Hepatocyte (in vitro differentiated cells): ENCODE results near the gene TM7SF2. TPM values are rescaled to one million over a fixed set of nuclear protein-coding genes. Genes with fewer than 3 reads are reported as not detected.

ENCODE experiments used
- microRNA-seq: library from miRNA; unstranded; fragments of <30 nt; microRNA quantifications from one replicate; pipeline ENCODE4, GENCODE V29; 2017
- polyA plus RNA-seq: library from polyadenylated mRNA; unstranded; fragments of >200 nt; fragmentation: Nextera tagmentation; extraction: Ambion mirVana; gene quantifications from 2 replicates; pipeline ENCODE4 v1.2.1, GENCODE V29; 2016
- small RNA-seq: library from RNA; depleted of rRNA; stranded (forward); fragments of <200 nt; gene quantifications from one replicate; pipeline ENCODE3, GENCODE V24; 2014
- total RNA-seq: library from RNA; depleted of rRNA; stranded (reverse); fragments of >200 nt; gene quantifications from 2 replicates; pipeline ENCODE4 v1.2.3, GENCODE V29; 2014

Gene TM7SF2
- total and polyA plus RNA-seq, 2 experiments from 2014 or later = 133 to 209 TPM

Small RNA genes within 50 kb of the gene (microRNA-seq; reads per million reads assigned to microRNA genes)
- 3.1 reads per million for gene MIR6751

Small RNA genes within 50 kb of the gene (small RNA-seq; reads per million reads assigned to genes)
- not detected for gene HIGD1AP10
- not detected for gene PDCL2P2
- gene RNU2-23P = 0.12 reads per million

Other genes starting within 250 kb of the TM7SF2 start
- 44.8 and 52.4 TPM in 2 replicates for gene EHD1, start 233.3 kb upstream of the TM7SF2 start, total RNA-seq
- 66.6 and 69.5 TPM in 2 replicates for gene EHD1, start 233.3 kb upstream of the TM7SF2 start, polyA plus RNA-seq
- gene ATG2A, start 194.7 kb upstream of the TM7SF2 start, total RNA-seq = 16.4 and 18.1 TPM in 2 replicates
- 11.7 and 17.0 TPM in 2 replicates for gene ATG2A, start 194.7 kb upstream of the TM7SF2 start, polyA plus RNA-seq
- gene PPP2R5B, start 187.2 kb upstream of the TM7SF2 start, total RNA-seq = 15.8 and 16.9 TPM in 2 replicates
- gene PPP2R5B, start 187.2 kb upstream of the TM7SF2 start, polyA plus RNA-seq = 16.2 and 19.5 TPM in 2 replicates
- 2.0 TPM in 1 of 2 replicates, not detected in the other for gene GPHA2, start 176.0 kb upstream of the TM7SF2 start, total RNA-seq
- gene GPHA2, start 176.0 kb upstream of the TM7SF2 start, polyA plus RNA-seq = not detected in 2 replicates
- gene MAJIN, start 139.8 kb upstream of the TM7SF2 start, total RNA-seq = not detected in 2 replicates
- gene MAJIN, start 139.8 kb upstream of the TM7SF2 start, polyA plus RNA-seq = not detected in 2 replicates
- gene BATF2, start 114.9 kb upstream of the TM7SF2 start, total RNA-seq = 0.68 and 1.9 TPM in 2 replicates
- 2.6 TPM in 1 of 2 replicates, not detected in the other for gene BATF2, start 114.9 kb upstream of the TM7SF2 start, polyA plus RNA-seq
- gene ARL2, start 97.7 kb upstream of the TM7SF2 start, total RNA-seq = 68.2 and 69.1 TPM in 2 replicates
- gene ARL2, start 97.7 kb upstream of the TM7SF2 start, polyA plus RNA-seq = 126 and 127 TPM in 2 replicates
- 9.9 and 12.9 TPM in 2 replicates for gene SNX15, start 84.4 kb upstream of the TM7SF2 start, total RNA-seq
- 22.0 and 27.3 TPM in 2 replicates for gene SNX15, start 84.4 kb upstream of the TM7SF2 start, polyA plus RNA-seq
- gene SAC3D1, start 70.7 kb upstream of the TM7SF2 start, total RNA-seq = 10.8 and 12.2 TPM in 2 replicates
- gene SAC3D1, start 70.7 kb upstream of the TM7SF2 start, polyA plus RNA-seq = 18.5 and 23.8 TPM in 2 replicates
- 0.13 and 0.76 TPM in 2 replicates for gene NAALADL1, start 53.3 kb upstream of the TM7SF2 start, total RNA-seq
- not detected in 2 replicates for gene NAALADL1, start 53.3 kb upstream of the TM7SF2 start, polyA plus RNA-seq
- gene CDCA5, start 27.8 kb upstream of the TM7SF2 start, total RNA-seq = 6.4 and 7.9 TPM in 2 replicates
- 6.4 and 11.8 TPM in 2 replicates for gene CDCA5, start 27.8 kb upstream of the TM7SF2 start, polyA plus RNA-seq
- gene ZFPL1, start 27.6 kb upstream of the TM7SF2 start, total RNA-seq = 41.0 and 53.1 TPM in 2 replicates
- 52.7 and 58.1 TPM in 2 replicates for gene ZFPL1, start 27.6 kb upstream of the TM7SF2 start, polyA plus RNA-seq
- gene VPS51, start 15.7 kb upstream of the TM7SF2 start, total RNA-seq = 201 and 242 TPM in 2 replicates
- gene VPS51, start 15.7 kb upstream of the TM7SF2 start, polyA plus RNA-seq = 63.5 and 80.0 TPM in 2 replicates
- gene ZNHIT2, start 5.8 kb downstream of the TM7SF2 start, total RNA-seq = 8.3 and 13.5 TPM in 2 replicates
- 22.1 and 23.7 TPM in 2 replicates for gene ZNHIT2, start 5.8 kb downstream of the TM7SF2 start, polyA plus RNA-seq
- 211 and 264 TPM in 2 replicates for gene FAU, start 10.3 kb downstream of the TM7SF2 start, total RNA-seq
- 434 and 462 TPM in 2 replicates for gene FAU, start 10.3 kb downstream of the TM7SF2 start, polyA plus RNA-seq
- gene MRPL49, start 10.4 kb downstream of the TM7SF2 start, total RNA-seq = 57.6 and 71.0 TPM in 2 replicates
- 46.2 and 46.8 TPM in 2 replicates for gene MRPL49, start 10.4 kb downstream of the TM7SF2 start, polyA plus RNA-seq
- gene SYVN1, start 22.6 kb downstream of the TM7SF2 start, total RNA-seq = 27.3 and 27.7 TPM in 2 replicates
- gene SYVN1, start 22.6 kb downstream of the TM7SF2 start, polyA plus RNA-seq = 31.8 and 35.7 TPM in 2 replicates
- gene SPDYC, start 58.4 kb downstream of the TM7SF2 start, total RNA-seq = not detected in 2 replicates
- gene SPDYC, start 58.4 kb downstream of the TM7SF2 start, polyA plus RNA-seq = not detected in 2 replicates
- 115 and 133 TPM in 2 replicates for gene CAPN1, start 70.1 kb downstream of the TM7SF2 start, total RNA-seq
- gene CAPN1, start 70.1 kb downstream of the TM7SF2 start, polyA plus RNA-seq = 178 and 202 TPM in 2 replicates
- gene POLA2, start 150.1 kb downstream of the TM7SF2 start, total RNA-seq = 2.5 and 4.1 TPM in 2 replicates
- 5.0 and 8.0 TPM in 2 replicates for gene POLA2, start 150.1 kb downstream of the TM7SF2 start, polyA plus RNA-seq
- 19.5 and 21.7 TPM in 2 replicates for gene CDC42EP2, start 203.0 kb downstream of the TM7SF2 start, total RNA-seq
- 31.2 and 35.0 TPM in 2 replicates for gene CDC42EP2, start 203.0 kb downstream of the TM7SF2 start, polyA plus RNA-seq
- gene DPF2, start 222.0 kb downstream of the TM7SF2 start, total RNA-seq = 26.8 and 28.4 TPM in 2 replicates
- gene DPF2, start 222.0 kb downstream of the TM7SF2 start, polyA plus RNA-seq = 50.0 and 51.6 TPM in 2 replicates
- gene TIGD3, start 242.9 kb downstream of the TM7SF2 start, total RNA-seq = 1.7 and 1.8 TPM in 2 replicates
- gene TIGD3, start 242.9 kb downstream of the TM7SF2 start, polyA plus RNA-seq = 1.6 and 2.0 TPM in 2 replicates